ENCODE measurements around the gene CACNB2. TPM values are rescaled to one million over a fixed set of nuclear protein-coding genes. Genes with fewer than 3 reads are reported as not detected.

The CACNB2 gene
- total and polyA plus RNA-seq, 10 of the 15 experiments (the other 5 are each of a cell fraction or from before 2014, with no cell fraction given) = 0.62 to 8.1 (median 1.2) TPM

DNA sequence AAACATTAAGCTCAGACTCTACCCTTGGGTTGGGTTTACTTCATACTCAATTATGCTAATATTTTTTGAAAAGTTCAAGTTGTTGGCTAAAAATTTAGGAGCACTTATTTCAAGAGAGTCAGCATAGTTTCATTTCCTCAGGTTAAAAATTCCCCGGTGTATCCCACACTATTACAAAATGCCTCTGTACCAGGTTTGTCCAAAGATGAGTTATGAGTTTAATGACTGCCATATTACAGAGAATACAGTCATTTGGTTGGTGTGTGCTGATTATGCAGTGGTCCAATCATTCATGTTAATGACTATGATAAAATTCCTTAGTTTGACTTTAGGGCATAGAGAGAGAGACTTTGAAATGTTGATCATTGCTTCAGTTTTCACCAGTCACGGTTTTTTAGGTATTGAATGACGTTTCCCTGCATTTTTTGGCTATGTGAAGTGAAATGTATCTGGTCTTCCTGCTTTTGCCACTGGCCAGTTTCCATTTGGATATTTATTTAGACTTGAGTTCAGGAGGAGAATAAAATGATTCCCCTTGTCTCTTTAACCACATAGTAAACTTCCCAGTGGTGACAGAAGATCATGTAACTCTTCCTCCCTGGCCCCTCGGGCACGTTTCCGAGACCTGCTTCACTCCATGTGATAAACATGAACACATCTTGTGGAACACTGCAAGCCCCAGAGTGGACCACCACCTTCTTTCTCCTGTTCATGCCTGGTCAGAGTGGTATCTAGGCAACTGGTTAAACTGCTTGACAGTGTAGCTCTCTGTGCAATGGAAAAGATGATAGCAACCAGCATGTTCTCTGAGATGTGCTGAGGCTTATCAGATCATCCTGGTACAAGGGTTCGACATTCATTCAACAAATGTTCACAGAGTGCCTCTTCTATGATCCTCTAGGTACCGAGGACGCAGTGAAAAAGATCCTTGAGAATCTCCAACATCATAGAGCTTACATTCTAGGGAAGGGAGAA, 153.6 kb downstream of the CACNB2 start (continued):
- TF ChIP-seq, protein P1, sequence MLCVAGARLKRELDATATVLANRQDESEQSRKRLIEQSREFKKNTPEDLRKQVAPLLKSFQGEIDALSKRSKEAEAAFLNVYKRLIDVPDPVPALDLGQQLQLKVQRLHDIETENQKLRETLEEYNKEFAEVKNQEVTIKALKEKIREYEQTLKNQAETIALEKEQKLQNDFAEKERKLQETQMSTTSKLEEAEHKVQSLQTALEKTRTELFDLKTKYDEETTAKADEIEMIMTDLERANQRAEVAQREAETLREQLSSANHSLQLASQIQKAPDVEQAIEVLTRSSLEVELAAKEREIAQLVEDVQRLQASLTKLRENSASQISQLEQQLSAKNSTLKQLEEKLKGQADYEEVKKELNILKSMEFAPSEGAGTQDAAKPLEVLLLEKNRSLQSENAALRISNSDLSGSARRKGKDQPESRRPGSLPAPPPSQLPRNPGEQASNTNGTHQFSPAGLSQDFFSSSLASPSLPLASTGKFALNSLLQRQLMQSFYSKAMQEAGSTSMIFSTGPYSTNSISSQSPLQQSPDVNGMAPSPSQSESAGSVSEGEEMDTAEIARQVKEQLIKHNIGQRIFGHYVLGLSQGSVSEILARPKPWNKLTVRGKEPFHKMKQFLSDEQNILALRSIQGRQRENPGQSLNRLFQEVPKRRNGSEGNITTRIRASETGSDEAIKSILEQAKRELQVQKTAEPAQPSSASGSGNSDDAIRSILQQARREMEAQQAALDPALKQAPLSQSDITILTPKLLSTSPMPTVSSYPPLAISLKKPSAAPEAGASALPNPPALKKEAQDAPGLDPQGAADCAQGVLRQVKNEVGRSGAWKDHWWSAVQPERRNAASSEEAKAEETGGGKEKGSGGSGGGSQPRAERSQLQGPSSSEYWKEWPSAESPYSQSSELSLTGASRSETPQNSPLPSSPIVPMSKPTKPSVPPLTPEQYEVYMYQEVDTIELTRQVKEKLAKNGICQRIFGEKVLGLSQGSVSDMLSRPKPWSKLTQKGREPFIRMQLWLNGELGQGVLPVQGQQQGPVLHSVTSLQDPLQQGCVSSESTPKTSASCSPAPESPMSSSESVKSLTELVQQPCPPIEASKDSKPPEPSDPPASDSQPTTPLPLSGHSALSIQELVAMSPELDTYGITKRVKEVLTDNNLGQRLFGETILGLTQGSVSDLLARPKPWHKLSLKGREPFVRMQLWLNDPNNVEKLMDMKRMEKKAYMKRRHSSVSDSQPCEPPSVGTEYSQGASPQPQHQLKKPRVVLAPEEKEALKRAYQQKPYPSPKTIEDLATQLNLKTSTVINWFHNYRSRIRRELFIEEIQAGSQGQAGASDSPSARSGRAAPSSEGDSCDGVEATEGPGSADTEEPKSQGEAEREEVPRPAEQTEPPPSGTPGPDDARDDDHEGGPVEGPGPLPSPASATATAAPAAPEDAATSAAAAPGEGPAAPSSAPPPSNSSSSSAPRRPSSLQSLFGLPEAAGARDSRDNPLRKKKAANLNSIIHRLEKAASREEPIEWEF (IDR thresholded peaks at IDR 0.05; ENCODE audit: insufficient replicate concordance, low read depth, low read length) = no peak
- TF ChIP-seq, protein P2, sequence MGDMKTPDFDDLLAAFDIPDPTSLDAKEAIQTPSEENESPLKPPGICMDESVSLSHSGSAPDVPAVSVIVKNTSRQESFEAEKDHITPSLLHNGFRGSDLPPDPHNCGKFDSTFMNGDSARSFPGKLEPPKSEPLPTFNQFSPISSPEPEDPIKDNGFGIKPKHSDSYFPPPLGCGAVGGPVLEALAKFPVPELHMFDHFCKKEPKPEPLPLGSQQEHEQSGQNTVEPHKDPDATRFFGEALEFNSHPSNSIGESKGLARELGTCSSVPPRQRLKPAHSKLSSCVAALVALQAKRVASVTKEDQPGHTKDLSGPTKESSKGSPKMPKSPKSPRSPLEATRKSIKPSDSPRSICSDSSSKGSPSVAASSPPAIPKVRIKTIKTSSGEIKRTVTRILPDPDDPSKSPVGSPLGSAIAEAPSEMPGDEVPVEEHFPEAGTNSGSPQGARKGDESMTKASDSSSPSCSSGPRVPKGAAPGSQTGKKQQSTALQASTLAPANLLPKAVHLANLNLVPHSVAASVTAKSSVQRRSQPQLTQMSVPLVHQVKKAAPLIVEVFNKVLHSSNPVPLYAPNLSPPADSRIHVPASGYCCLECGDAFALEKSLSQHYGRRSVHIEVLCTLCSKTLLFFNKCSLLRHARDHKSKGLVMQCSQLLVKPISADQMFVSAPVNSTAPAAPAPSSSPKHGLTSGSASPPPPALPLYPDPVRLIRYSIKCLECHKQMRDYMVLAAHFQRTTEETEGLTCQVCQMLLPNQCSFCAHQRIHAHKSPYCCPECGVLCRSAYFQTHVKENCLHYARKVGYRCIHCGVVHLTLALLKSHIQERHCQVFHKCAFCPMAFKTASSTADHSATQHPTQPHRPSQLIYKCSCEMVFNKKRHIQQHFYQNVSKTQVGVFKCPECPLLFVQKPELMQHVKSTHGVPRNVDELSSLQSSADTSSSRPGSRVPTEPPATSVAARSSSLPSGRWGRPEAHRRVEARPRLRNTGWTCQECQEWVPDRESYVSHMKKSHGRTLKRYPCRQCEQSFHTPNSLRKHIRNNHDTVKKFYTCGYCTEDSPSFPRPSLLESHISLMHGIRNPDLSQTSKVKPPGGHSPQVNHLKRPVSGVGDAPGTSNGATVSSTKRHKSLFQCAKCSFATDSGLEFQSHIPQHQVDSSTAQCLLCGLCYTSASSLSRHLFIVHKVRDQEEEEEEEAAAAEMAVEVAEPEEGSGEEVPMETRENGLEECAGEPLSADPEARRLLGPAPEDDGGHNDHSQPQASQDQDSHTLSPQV (IDR thresholded peaks at IDR 0.05) = no peak
- TF ChIP-seq POLR2AphosphoS5 (IDR thresholded peaks at IDR 0.05; ENCODE audit: low read length) (no peak), ZBED1 (IDR thresholded peaks at IDR 0.05; ENCODE audit: borderline replicate concordance) (no peak)

Measured in GM12878 (cell line).